ENCODE measurements around the gene GALNT16. TPM values are rescaled to one million over a fixed set of nuclear protein-coding genes. Genes with fewer than 3 reads are reported as not detected.
A peak's percentile ranks its signal among the peaks of the same experiment; 100 is the strongest.
"Not testable (repeated sequence)": the region's sequence is repeated elsewhere in the genome, so short reads cannot be mapped to it uniquely, and the experiment has no call there.

GALNT16 gene
- total RNA-seq, 4 donors from 2014 or later = 2.5 to 11.3 (median 2.8) TPM

DNA sequence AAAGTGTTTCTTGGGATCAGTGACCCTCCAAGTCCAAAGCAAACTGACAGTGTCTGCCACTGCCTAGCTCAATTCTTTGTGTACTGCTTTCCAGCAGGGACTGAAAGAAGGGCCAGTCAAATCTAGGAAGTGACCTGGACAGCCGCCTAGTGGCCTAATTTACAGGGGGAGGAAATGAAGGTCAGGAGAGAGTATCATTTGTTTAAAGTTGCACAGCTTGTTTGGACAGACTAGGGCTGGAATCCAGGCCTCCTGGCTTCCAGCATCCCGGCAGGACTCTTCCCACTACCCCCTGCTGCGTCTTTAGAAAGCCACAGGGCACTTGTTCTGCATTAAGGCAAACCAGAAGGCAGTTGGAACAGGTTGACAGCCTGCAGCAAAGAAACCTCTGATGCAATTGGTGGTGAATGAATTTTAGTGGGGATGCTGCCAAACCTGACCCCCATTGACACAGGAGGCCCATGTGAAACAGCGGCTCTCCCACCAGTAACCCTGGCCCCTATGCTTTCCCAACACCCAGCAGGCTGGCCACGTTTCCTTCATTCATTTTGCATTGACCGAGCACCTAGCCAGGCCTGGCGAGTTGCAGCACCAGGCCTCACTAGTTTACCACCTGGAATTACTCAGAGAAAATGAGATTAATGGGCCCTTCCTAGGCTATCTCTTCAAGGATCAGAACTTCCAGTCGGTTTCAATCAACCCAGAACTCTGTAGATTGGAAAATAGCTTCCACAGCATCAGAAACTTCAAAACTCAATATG lies 28.2 kb downstream of the GALNT16 start:
- in situ Hi-C loops (cut with MboI; ENCODE audit: low pct_ligation_motif_present in 1 of 4, low pct_unique_long_range_greater_than_20kb in 1 of 4, low sequenced_read_pairs in 3 of 4) (no loop called here), intact Hi-C loops (cut with DNase I; ENCODE audit: low total_unique reads) (no loop called here)
- Histone ChIP-seq H3K4me3 (no peak overlapping the region), H3K4me1 (no peaks in the 10 kb centered on the region), H3K27me3 (no peaks in the 10 kb centered on the region), H3K36me3 (no peaks in the 10 kb centered on the region), H3K27ac (peak overlapping the region; percentile 30 to 44 (median 36)), H3K9me3 (no peaks in the 10 kb centered on the region)
- 64 to 70% methylated on average over 2 to 8 of the region's 8 CpGs for WGBS, 2 donors (ENCODE audit: low coverage in 1 of 2)
- TF ChIP-seq, protein P1, sequence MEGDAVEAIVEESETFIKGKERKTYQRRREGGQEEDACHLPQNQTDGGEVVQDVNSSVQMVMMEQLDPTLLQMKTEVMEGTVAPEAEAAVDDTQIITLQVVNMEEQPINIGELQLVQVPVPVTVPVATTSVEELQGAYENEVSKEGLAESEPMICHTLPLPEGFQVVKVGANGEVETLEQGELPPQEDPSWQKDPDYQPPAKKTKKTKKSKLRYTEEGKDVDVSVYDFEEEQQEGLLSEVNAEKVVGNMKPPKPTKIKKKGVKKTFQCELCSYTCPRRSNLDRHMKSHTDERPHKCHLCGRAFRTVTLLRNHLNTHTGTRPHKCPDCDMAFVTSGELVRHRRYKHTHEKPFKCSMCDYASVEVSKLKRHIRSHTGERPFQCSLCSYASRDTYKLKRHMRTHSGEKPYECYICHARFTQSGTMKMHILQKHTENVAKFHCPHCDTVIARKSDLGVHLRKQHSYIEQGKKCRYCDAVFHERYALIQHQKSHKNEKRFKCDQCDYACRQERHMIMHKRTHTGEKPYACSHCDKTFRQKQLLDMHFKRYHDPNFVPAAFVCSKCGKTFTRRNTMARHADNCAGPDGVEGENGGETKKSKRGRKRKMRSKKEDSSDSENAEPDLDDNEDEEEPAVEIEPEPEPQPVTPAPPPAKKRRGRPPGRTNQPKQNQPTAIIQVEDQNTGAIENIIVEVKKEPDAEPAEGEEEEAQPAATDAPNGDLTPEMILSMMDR (IDR thresholded peaks at IDR 0.05) = peak in 2 of 5 experiments; percentile 14 to 22
- TF ChIP-seq POLR2A (IDR thresholded peaks at IDR 0.05) (no peak), POLR2AphosphoS5 (IDR thresholded peaks at IDR 0.05) (peak in 1 of 3 donors; percentile 8)
- peak; percentile 27 for DNase-seq

DNA sequence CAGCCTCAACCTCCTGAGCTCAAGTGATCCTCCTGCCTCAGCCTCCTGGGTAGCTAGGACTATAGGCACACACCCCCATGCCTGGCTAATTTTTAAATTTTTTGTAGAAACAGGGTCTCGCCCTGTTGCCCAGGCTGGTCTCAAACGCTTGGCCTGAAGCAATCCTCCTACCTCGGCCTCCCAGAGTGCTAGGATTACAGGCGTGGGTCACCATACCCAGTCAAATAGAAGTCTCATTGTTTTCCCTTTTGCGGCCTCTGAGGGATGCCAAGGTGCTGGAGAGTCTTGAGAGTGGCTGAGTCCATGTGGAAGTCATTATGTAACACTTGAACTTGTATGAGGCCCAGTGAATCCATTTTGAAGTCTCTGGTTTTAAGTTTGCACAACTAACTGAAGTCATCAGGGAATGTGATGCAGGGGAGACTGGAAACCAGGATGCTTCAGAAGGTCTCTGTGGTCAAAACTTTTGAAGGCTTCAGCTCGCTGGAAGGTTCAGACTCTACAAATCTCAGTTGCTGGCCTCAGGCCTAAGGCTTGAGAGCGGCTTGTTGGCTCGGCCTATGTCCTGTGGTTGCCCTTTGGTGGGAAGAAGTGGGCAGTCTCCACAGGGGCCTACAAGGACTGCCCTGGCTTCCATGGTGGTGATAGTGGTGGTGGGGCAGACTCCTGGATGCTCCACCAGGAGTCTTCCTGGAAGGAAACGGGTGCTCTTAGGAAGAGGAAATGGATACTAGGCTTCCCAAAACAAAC lies 29.2 kb downstream of the GALNT16 start:
- TF ChIP-seq POLR2AphosphoS5 (IDR thresholded peaks at IDR 0.05) (no peak), EP300 (IDR thresholded peaks at IDR 0.05; ENCODE audit: low read depth) (no peak), POLR2A (IDR thresholded peaks at IDR 0.05) (no peak)
- TF ChIP-seq, protein P1 (IDR thresholded peaks at IDR 0.05) = no peak
- in situ Hi-C loops (cut with MboI; ENCODE audit: low pct_ligation_motif_present in 1 of 4, low pct_unique_long_range_greater_than_20kb in 1 of 4, low sequenced_read_pairs in 3 of 4) = no loop called here
- H3K36me3 ChIP-seq = no peaks in the 10 kb centered on the region
- no peaks in the 10 kb centered on the region for H3K9me3 ChIP-seq
- no peak overlapping the region for H3K4me3 ChIP-seq
- H3K27me3 ChIP-seq = no peaks in the 10 kb centered on the region
- H3K4me1 ChIP-seq = no peaks in the 10 kb centered on the region
- peak overlapping the region in 3 of 4 donors; percentile 3 to 36 (median 34) for H3K27ac ChIP-seq
- WGBS, 2 donors (ENCODE audit: low coverage in 1 of 2) = 90% methylated on average over 9 of the region's 9 CpGs; no CpG with 5 or more reads in 1 of the 2 donors
- intact Hi-C loops (cut with DNase I; ENCODE audit: low total_unique reads) = no loop called here
- no peak for DNase-seq

DNA sequence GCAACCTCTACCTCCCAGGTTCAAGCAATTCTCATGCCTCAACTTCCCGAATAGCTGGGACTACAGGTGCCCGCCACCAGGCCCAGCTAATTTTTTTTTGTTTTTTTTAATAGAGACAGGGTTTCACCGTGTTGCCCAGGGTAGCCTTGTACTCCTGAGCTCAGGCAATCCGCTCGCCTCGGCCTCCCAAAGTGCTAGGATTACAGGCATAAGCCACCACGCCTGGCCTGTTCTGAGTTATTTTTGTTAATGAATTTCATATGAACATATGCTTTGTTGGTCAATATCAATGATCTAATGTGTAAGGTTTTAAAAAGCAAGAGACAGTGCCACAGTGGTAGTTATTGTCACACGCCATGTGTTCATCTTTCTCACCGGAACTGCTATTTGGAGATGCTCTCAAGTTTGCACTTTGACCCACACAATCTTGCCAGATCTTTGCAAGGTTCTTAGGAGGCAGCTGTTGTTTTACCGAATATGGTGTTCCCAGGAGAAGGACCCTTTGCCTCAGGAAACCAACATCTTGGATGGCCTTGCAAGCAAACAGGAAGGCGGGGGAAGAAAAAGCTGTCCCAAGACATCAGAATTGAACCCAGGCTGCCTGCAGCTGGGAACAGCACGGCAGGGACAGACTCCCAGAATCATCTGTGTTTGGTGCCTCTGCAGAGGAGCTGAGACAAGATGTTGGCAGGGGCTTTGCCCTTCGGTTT lies 30.0 kb downstream of the GALNT16 start:
- no peaks in the 10 kb centered on the region for H3K9me3 ChIP-seq
- peak overlapping the region in 3 of 4 donors; percentile 3 to 34 (median 17) for H3K27ac ChIP-seq
- H3K4me1 ChIP-seq = no peaks in the 10 kb centered on the region
- intact Hi-C loops (cut with DNase I; ENCODE audit: low total_unique reads) = no loop called here
- in situ Hi-C loops (cut with MboI; ENCODE audit: low pct_ligation_motif_present in 1 of 4, low pct_unique_long_range_greater_than_20kb in 1 of 4, low sequenced_read_pairs in 3 of 4) = no loop called here
- WGBS, 2 donors (ENCODE audit: low coverage in 1 of 2) = 77% methylated on average over 5 to 13 of the region's 13 CpGs
- H3K36me3 ChIP-seq = no peaks in the 10 kb centered on the region
- TF ChIP-seq, protein P1 (IDR thresholded peaks at IDR 0.05) = no peak
- TF ChIP-seq POLR2A (IDR thresholded peaks at IDR 0.05) = no peak
- H3K27me3 ChIP-seq = no peaks in the 10 kb centered on the region
- H3K4me3 ChIP-seq = no peak overlapping the region
- no peak for DNase-seq

DNA sequence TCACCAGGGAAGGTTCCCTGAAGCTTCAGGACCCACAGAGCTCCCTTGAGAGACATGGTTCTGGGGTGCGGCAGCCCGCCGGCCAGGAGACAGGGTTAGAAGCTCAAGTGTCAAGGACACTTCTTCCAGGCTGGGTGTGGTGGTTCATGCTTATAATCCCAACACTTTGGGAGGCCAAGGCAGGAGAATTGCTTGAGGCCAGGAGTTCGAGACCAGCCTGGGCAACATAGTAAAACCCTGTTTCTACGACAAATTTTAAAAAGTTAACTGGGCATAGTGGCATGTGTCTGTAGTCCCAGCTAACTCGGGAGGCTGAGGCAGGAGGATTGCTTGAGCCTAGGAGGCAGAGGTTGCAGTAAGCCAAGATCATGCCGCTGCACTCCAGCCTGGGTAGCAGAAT lies 30.9 kb downstream of the GALNT16 start:
- H3K27me3 ChIP-seq; H3K36me3 ChIP-seq; intact Hi-C loops (cut with DNase I; ENCODE audit: low total_unique reads); H3K9me3 ChIP-seq; DNase-seq; in situ Hi-C loops (cut with MboI; ENCODE audit: low pct_ligation_motif_present in 1 of 4, low pct_unique_long_range_greater_than_20kb in 1 of 4, low sequenced_read_pairs in 3 of 4); H3K4me1 ChIP-seq; H3K4me3 ChIP-seq: not testable (repeated sequence)
- H3K27ac ChIP-seq = peak overlapping the region in 2 of 4 donors; percentile 3 to 35
- 79 to 92% methylated on average over 3 to 7 of the region's 7 CpGs for WGBS, 2 donors (ENCODE audit: low coverage in 1 of 2)

Measured in transverse colon (tissue), 4 donors.